Kidney (tissue), 14 donors: ENCODE measurements around the gene TEX38. TPM values are rescaled to one million over a fixed set of nuclear protein-coding genes. Genes with fewer than 3 reads are reported as not detected.
A peak's percentile ranks its signal among the peaks of the same experiment; 100 is the strongest.
"Not testable (repeated sequence)": the region's sequence is repeated elsewhere in the genome, so short reads cannot be mapped to it uniquely, and the experiment has no call there.

Experiments used
- DNase-seq, 5 donors: peaks; one replicate each; pipeline ENCODE4 v3.0.0-alpha.2; 2013 to 2020
- FAIRE-seq: peaks from 2 replicates; lab custom pipeline; 2012; peaks lifted over from hg19 to GRCh38; lab: Jason Lieb, UNC
- H3K27ac ChIP-seq, 2 donors: one replicate each; pipeline ENCODE4 v1.7.0; 2013; ENCODE audit warnings: low read depth in 2 of 2, low read length in 2 of 2, inconsistent platforms in 1 of 2
- H3K27me3 ChIP-seq: one replicate; pipeline ENCODE4 v1.7.1; 2013; ENCODE audit warnings: low read length, inconsistent platforms; ENCODE audit not compliant: control insufficient read depth, insufficient read depth
- H3K36me3 ChIP-seq, 3 donors: one replicate each; pipeline versions ENCODE4 v1.7.0 to v1.7.1; 2013; ENCODE audit warnings: low read length in 3 of 3, control low read depth in 1 of 3, inconsistent platforms in 1 of 3; ENCODE audit not compliant: insufficient read depth in 3 of 3, control insufficient read depth in 2 of 3
- H3K4me1 ChIP-seq, 3 donors: one replicate each; pipeline versions ENCODE4 v1.7.0 to v1.7.1; 2013; ENCODE audit warnings: low read length in 3 of 3, inconsistent platforms in 1 of 3, low read depth in 1 of 3; ENCODE audit not compliant: control insufficient read depth in 2 of 3, insufficient read depth in 2 of 3
- H3K4me3 ChIP-seq, 3 donors: one replicate each; pipeline versions ENCODE4 v1.7.0 to v1.8.1; 2013; ENCODE audit warnings: low read length in 3 of 3, control low read depth in 1 of 3, inconsistent platforms in 1 of 3
- H3K9ac ChIP-seq, 3 donors: one replicate each; pipeline versions ENCODE4 v1.7.0 to v1.7.1; 2013; ENCODE audit warnings: low read length in 3 of 3, control low read depth in 1 of 3, inconsistent platforms in 1 of 3
- H3K9me3 ChIP-seq, 3 donors: one replicate each; pipeline versions ENCODE4 v1.7.0 to v1.7.1; 2013; ENCODE audit warnings: low read length in 3 of 3, control low read depth in 1 of 3, inconsistent platforms in 1 of 3; ENCODE audit not compliant: control insufficient read depth in 2 of 3, insufficient read depth in 1 of 3
- intact Hi-C: fragments of 100-400 bp; cut with DNase I; formaldehyde crosslinking; loops from one replicate; pipeline ENCODE4 v1.11.1; 2022
- polyA plus RNA-seq: library from polyadenylated mRNA; stranded (reverse); fragments of 350-450 nt; fragmentation: Illumina TruSeq; extraction: RNeasy Lipid Tissue Mini Kit (QIAGEN cat#74804); gene quantifications from one replicate; pipeline ENCODE4 v1.2.3, GENCODE V29; 2014; ENCODE audit warnings: low read depth, low replicate concordance; ENCODE audit not compliant: insufficient read depth
- total RNA-seq: library from RNA; stranded (reverse); fragmentation: NEBNext Ultra II Directional; extraction: Animal tissue kit (Norgen Biotek cat#: 25700); gene quantifications from one replicate; pipeline ENCODE4 v1.2.1, GENCODE V29; 2021
- TF ChIP-seq, protein P1 (sequence below): IDR thresholded peaks from 3 replicates; pipeline ENCODE4 v1.5.1; 2012; ENCODE audit warnings: mild to moderate bottlenecking, moderate library complexity, borderline replicate concordance; ENCODE audit not compliant: insufficient read depth; ENCODE audit errors: extremely low read depth
- donor health status: control.
- donor health status: control.
- donor health status: control.
- donor health status: control.
- donor health status: control.
- donor health status: DM: yes; HTN: yes; CAD: no.
- donor health status: Normal renal cell carcinoma (clear cell type).

TEX38 gene
- total and polyA plus RNA-seq, 2 donors from 2014 or later = 0.35 TPM; not detected in 1

GRCh38 chr1:46650491-46650890, 21.2 kb upstream of the TEX38 start:
- intact Hi-C loops = no loop called here
- TF ChIP-seq, protein P1, sequence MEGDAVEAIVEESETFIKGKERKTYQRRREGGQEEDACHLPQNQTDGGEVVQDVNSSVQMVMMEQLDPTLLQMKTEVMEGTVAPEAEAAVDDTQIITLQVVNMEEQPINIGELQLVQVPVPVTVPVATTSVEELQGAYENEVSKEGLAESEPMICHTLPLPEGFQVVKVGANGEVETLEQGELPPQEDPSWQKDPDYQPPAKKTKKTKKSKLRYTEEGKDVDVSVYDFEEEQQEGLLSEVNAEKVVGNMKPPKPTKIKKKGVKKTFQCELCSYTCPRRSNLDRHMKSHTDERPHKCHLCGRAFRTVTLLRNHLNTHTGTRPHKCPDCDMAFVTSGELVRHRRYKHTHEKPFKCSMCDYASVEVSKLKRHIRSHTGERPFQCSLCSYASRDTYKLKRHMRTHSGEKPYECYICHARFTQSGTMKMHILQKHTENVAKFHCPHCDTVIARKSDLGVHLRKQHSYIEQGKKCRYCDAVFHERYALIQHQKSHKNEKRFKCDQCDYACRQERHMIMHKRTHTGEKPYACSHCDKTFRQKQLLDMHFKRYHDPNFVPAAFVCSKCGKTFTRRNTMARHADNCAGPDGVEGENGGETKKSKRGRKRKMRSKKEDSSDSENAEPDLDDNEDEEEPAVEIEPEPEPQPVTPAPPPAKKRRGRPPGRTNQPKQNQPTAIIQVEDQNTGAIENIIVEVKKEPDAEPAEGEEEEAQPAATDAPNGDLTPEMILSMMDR = no peak
- Histone ChIP-seq H3K4me1 (no peaks in the 10 kb centered on the region), H3K9me3 (peaks cover 0 to 16% (median 3%) of the 10 kb centered on the region in 3 donors), H3K9ac (no peak overlapping the region), H3K27ac (no peak overlapping the region), H3K27me3 (no peaks in the 10 kb centered on the region), H3K36me3 (peaks cover 7 to 25% (median 9%) of the 10 kb centered on the region in 3 donors), H3K4me3 (no peak overlapping the region)
- DNase-seq (no peak), FAIRE-seq (no peak)

DNA sequence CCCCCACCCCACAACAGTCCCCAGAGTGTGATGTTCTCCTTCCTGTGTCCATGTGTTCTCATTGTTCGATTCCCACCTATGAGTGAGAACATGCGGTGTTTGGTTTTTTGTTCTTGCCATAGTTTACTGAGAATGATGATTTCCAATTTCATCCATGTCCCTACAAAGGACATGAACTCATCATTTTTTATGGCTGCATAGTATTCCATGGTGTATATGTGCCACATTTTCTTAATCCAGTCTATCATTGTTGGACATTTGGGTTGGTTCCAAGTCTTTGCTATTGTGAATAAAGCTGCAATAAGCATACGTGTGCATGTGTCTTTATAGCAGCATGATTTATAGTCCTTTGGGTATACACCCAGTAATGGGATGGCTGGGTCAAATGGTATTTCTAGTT, 20.5 kb upstream of the TEX38 start:
- peaks cover 7 to 29% (median 11%) of the 10 kb centered on the region in 3 donors for H3K36me3 ChIP-seq
- H3K4me1 ChIP-seq, H3K27me3 ChIP-seq, FAIRE-seq, H3K27ac ChIP-seq, DNase-seq, H3K9ac ChIP-seq, intact Hi-C loops, H3K4me3 ChIP-seq: not testable (repeated sequence)
- H3K9me3 ChIP-seq = peaks cover 0 to 16% (median 3%) of the 10 kb centered on the region in 3 donors

DNA sequence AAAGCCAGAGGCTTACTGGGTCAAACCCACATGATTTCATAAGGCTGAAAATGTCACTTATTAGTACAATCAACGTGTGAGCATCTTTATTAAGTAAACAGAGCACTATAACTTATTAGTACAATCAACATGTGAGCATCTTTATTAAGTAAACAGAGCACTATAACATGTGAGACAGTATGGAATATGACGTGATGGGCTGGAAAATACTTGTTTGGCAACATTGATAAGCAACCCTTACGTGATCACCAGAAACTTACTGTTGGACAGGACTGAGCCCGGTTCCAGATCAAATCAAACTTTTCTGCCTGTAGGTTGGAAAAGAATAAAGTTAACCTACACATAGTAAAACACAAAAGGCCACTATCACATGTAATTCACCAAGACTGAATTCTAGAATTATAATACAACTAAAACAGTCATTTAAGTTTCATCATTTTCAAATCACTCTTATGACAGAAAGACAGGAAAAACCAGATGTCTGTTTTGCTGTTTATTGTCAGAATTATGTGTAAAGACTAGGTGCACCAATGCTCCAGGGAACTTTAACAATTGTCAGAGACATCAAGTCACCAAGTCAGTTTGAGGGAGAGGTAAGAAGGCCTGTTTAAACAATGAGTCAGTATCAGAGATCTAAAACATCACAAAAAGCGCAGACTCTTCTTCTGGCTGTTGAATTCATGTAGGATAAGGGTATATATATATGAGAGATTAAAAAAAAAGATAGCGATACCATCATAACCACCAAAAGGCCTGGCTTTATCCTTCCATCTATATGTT, 19.1 kb upstream of the TEX38 start:
- intact Hi-C loops = no loop called here
- Histone ChIP-seq H3K9ac (no peak overlapping the region), H3K27ac (no peak overlapping the region), H3K9me3 (peaks cover 0 to 13% (median 3%) of the 10 kb centered on the region in 3 donors), H3K4me3 (no peak overlapping the region), H3K4me1 (no peaks in the 10 kb centered on the region), H3K27me3 (no peaks in the 10 kb centered on the region), H3K36me3 (peaks cover 8 to 30% (median 11%) of the 10 kb centered on the region in 3 donors)
- DNase-seq (no peak), FAIRE-seq (no peak)
- TF ChIP-seq, protein P1 = no peak

DNA sequence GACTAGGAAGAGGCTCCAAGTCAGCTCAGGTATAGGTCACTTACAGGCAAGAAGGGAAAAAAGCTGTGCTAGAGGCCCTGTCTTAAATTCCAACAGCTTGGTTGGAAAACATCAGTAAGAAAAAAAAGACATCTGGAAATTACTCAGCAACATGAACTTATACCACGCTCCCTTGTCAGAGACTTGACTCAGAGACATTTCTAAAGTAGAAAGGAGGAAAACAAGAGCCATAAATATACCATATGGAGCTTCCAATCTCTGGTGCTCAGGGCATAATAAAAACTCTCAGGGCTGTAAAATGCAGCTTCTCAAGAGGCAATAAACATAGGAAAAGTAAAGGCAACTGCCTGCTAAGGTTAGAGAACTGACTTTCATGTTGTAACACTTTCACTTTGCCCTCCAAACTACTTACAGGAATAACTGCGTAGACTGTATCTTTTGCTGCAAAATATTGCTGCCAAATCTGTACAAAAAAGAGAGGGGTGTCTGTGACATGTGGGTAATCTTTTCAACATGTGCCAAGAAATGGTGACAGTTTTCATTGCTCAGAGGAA, 18.2 kb upstream of the TEX38 start:
- Histone ChIP-seq H3K9me3 (peaks cover 0 to 10% (median 3%) of the 10 kb centered on the region in 3 donors), H3K9ac (no peak overlapping the region), H3K4me3 (no peak overlapping the region), H3K4me1 (no peaks in the 10 kb centered on the region), H3K36me3 (peaks cover 11 to 30% (median 17%) of the 10 kb centered on the region in 3 donors), H3K27ac (no peak overlapping the region), H3K27me3 (no peaks in the 10 kb centered on the region)
- no peak for FAIRE-seq
- TF ChIP-seq, protein P1 = no peak
- peak in 2 of 5 donors; percentile 51 to 82 for DNase-seq
- intact Hi-C loops = no loop called here
